Measurements from ENCODE around the gene OR2M2. TPM values are rescaled to one million over a fixed set of nuclear protein-coding genes. Genes with fewer than 3 reads are reported as not detected.

OR2M2 gene
- total RNA-seq, 1 experiment from 2014 or later: not detected

DNA sequence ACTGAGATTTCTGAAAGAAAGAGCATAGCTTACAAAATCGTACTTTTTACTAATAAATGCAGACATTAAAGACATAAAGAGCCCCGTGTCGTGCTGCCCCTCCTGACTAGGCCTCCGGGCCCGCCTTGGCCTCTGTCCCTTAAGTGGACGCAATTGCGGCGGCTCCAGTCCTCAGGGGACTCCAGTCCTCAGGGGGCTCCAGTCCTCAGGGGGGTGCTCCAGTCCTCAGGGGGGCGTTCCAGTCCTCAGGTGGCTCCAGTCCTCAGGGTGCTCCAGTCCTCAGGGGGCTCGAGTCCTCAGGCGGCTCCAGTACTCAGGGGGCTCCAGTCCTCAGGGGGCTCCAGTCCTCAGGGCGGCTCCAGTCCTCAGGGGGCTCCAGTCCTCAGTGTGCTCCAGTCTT is 10.6 kb upstream of the OR2M2 start:
- Histone ChIP-seq H3K36me3 (ENCODE audit: control insufficient read depth, insufficient read depth, low read length) (no peaks in the 10 kb centered on the region), H3K27me3 (replicated peaks; ENCODE audit: control insufficient read depth, insufficient read depth, low read length) (no peaks in the 10 kb centered on the region), H3K4me1 (no peaks in the 10 kb centered on the region), H3K9me3 (peaks cover 3% of the 10 kb centered on the region; the same call in 1 of the 2 replicates), H3K4me3 (ENCODE audit: low read depth, low read length) (no peak overlapping the region)
- no peak overlapping the region for H3K4me3 Mint-ChIP-seq (ENCODE audit: unreplicated experiment)
- POLR2A ChIA-PET: no interaction called here
- H3K9me3 Mint-ChIP-seq (ENCODE audit: unreplicated experiment): no peaks in the 10 kb centered on the region
- no TSS peak for BruUV-seq (replicated peaks)
- no peaks in the 10 kb centered on the region for H3K36me3 Mint-ChIP-seq (ENCODE audit: insufficient read depth, unreplicated experiment)
- no peak overlapping the region for H3K27ac Mint-ChIP-seq (ENCODE audit: unreplicated experiment)
- H3K27me3 Mint-ChIP-seq (ENCODE audit: insufficient read depth, unreplicated experiment): no peaks in the 10 kb centered on the region
- no peaks in the 10 kb centered on the region for H3K4me1 Mint-ChIP-seq (ENCODE audit: low read depth, unreplicated experiment)
- no peak for DNase-seq
- CTCF ChIA-PET: no interaction called here
- intact Hi-C loops (cut with micrococcal nuclease; ENCODE audit: unreplicated experiment): no loop called here
- TF ChIP-seq, protein P1, sequence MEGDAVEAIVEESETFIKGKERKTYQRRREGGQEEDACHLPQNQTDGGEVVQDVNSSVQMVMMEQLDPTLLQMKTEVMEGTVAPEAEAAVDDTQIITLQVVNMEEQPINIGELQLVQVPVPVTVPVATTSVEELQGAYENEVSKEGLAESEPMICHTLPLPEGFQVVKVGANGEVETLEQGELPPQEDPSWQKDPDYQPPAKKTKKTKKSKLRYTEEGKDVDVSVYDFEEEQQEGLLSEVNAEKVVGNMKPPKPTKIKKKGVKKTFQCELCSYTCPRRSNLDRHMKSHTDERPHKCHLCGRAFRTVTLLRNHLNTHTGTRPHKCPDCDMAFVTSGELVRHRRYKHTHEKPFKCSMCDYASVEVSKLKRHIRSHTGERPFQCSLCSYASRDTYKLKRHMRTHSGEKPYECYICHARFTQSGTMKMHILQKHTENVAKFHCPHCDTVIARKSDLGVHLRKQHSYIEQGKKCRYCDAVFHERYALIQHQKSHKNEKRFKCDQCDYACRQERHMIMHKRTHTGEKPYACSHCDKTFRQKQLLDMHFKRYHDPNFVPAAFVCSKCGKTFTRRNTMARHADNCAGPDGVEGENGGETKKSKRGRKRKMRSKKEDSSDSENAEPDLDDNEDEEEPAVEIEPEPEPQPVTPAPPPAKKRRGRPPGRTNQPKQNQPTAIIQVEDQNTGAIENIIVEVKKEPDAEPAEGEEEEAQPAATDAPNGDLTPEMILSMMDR (IDR thresholded peaks at IDR 0.05; ENCODE audit: insufficient read depth in 1 of 2, low read depth in 1 of 2, low read length in 1 of 2, severe bottlenecking in 1 of 2, unreplicated experiment in 1 of 2): no peak

DNA sequence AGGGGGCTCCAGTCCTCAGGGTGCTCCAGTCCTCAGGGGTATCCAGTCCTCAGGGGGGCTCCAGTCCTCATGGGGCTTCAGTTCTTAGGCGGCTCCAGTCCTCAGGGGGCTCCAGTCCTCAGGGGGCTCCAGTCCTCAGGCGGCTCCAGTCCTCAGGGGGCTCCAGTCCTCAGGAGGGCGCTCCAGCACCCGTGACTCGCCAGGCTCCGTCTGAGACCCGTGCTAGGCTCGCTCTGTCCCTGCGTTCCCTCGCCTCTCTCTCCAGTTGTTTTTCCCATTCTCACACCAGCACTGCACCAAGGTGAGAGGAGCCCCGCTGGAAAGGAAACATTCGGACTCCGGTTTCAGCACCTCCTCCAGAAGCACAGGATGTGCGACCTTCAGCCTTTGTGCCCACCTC is 9.4 kb upstream of the OR2M2 start:
- Mint-ChIP-seq H3K27ac (ENCODE audit: unreplicated experiment) (no peak overlapping the region), H3K4me1 (ENCODE audit: low read depth, unreplicated experiment) (no peaks in the 10 kb centered on the region), H3K4me3 (ENCODE audit: unreplicated experiment) (no peak overlapping the region), H3K27me3 (ENCODE audit: insufficient read depth, unreplicated experiment) (no peaks in the 10 kb centered on the region), H3K36me3 (ENCODE audit: insufficient read depth, unreplicated experiment) (no peaks in the 10 kb centered on the region), H3K9me3 (ENCODE audit: unreplicated experiment) (no peaks in the 10 kb centered on the region)
- H3K27me3 ChIP-seq (replicated peaks; ENCODE audit: control insufficient read depth, insufficient read depth, low read length): no peaks in the 10 kb centered on the region
- TF ChIP-seq, protein P1 (IDR thresholded peaks at IDR 0.05; ENCODE audit: insufficient read depth in 1 of 2, low read depth in 1 of 2, low read length in 1 of 2, severe bottlenecking in 1 of 2, unreplicated experiment in 1 of 2): no peak
- no peak for DNase-seq
- ChIA-PET CTCF (no interaction called here), POLR2A (no interaction called here)
- no peaks in the 10 kb centered on the region for H3K36me3 ChIP-seq (ENCODE audit: control insufficient read depth, insufficient read depth, low read length)
- H3K4me1 ChIP-seq: no peaks in the 10 kb centered on the region
- no TSS peak for BruUV-seq (replicated peaks)
- intact Hi-C loops (cut with micrococcal nuclease; ENCODE audit: unreplicated experiment): no loop called here
- no peak overlapping the region for H3K4me3 ChIP-seq (ENCODE audit: low read depth, low read length)
- peaks cover 3% of the 10 kb centered on the region; the same call in 1 of the 2 replicates for H3K9me3 ChIP-seq

DNA sequence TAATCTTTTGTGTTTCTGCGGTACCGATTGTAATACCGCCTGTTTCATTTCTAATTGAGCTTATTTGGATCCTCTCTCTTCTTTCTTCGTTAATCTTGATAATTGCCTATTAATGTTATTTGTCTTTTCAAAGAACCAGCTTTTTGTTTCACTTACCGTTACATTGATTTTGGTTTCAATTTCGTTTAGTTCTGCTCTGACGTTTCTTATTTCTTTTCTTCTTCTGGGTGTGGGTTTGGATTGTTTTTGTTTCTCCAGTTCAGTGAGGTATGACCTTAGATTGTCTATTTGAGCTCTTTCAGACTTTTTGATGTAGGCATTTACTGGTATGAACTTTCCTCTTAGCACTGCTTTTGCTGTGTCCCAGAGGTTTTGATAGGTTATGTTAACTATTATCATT is 9.4 kb downstream of the OR2M2 start:
- H3K9me3 ChIP-seq: no peaks in the 10 kb centered on the region
- H3K4me3 Mint-ChIP-seq (ENCODE audit: unreplicated experiment): no peak overlapping the region
- H3K4me3 ChIP-seq (ENCODE audit: low read depth, low read length): no peak overlapping the region
- no peaks in the 10 kb centered on the region for H3K36me3 ChIP-seq (ENCODE audit: control insufficient read depth, insufficient read depth, low read length)
- no peaks in the 10 kb centered on the region for H3K27me3 Mint-ChIP-seq (ENCODE audit: insufficient read depth, unreplicated experiment)
- H3K27ac Mint-ChIP-seq (ENCODE audit: unreplicated experiment): no peak overlapping the region
- H3K4me1 Mint-ChIP-seq (ENCODE audit: low read depth, unreplicated experiment): no peaks in the 10 kb centered on the region
- intact Hi-C loops (cut with micrococcal nuclease; ENCODE audit: unreplicated experiment): no loop called here
- POLR2A ChIA-PET: no interaction called here
- CTCF ChIA-PET: no interaction called here
- no peaks in the 10 kb centered on the region for H3K4me1 ChIP-seq
- no peaks in the 10 kb centered on the region for H3K36me3 Mint-ChIP-seq (ENCODE audit: insufficient read depth, unreplicated experiment)
- DNase-seq: no peak
- TF ChIP-seq, protein P1 (IDR thresholded peaks at IDR 0.05; ENCODE audit: insufficient read depth in 1 of 2, low read depth in 1 of 2, low read length in 1 of 2, severe bottlenecking in 1 of 2, unreplicated experiment in 1 of 2): no peak
- no TSS peak for BruUV-seq (replicated peaks)
- no peaks in the 10 kb centered on the region for H3K27me3 ChIP-seq (replicated peaks; ENCODE audit: control insufficient read depth, insufficient read depth, low read length)
- peaks cover 20% of the 10 kb centered on the region for H3K9me3 Mint-ChIP-seq (ENCODE audit: unreplicated experiment)
